Fibroblast of lung (primary cell): Measurements from ENCODE around the gene NKPD1. TPM values are rescaled to one million over a fixed set of nuclear protein-coding genes. Genes with fewer than 3 reads are reported as not detected.

Source experiments
- DNase-seq, 2 donors: peaks; one replicate each; pipeline versions ENCODE4 v3.0.0 to v3.0.0-alpha.2; 2010; ENCODE audit warnings: low read depth in 2 of 2
- H2AFZ ChIP-seq: 2 replicates; pipeline ENCODE4 v1.5.1; 2012; ENCODE audit warnings: low read length, control low read depth, inconsistent platforms
- H3K27ac ChIP-seq: 2 replicates; pipeline ENCODE4 v1.5.1; 2011; ENCODE audit warnings: low read length, control low read depth; ENCODE audit not compliant: insufficient read depth
- H3K27me3 ChIP-seq: 2 replicates; pipeline ENCODE4 v1.5.1; 2011; ENCODE audit warnings: mild to moderate bottlenecking, low read length; ENCODE audit not compliant: control insufficient read depth, insufficient read depth
- H3K36me3 ChIP-seq: 2 replicates; pipeline ENCODE4 v1.5.1; 2011; ENCODE audit warnings: low read length; ENCODE audit not compliant: control insufficient read depth, insufficient read depth
- H3K4me1 ChIP-seq: 2 replicates; pipeline ENCODE4 v1.5.1; 2011; ENCODE audit warnings: low read length; ENCODE audit not compliant: control insufficient read depth, insufficient read depth; ENCODE audit errors: extremely low read depth
- H3K4me2 ChIP-seq: 2 replicates; pipeline ENCODE4 v1.5.1; 2011; ENCODE audit warnings: low read length, control low read depth; ENCODE audit not compliant: insufficient read depth; ENCODE audit errors: extremely low read depth
- H3K4me3 ChIP-seq, 4 experiments: fragments of 200-600 bp in 1 of 4; sonication (generic) in 1 of 4; replicated peaks in 1 of 4; 2 replicates each; pipeline ENCODE4 v1.5.1; 2011 to 2016; ENCODE audit warnings: low read length in 4 of 4, low read depth in 3 of 4, mild to moderate bottlenecking in 3 of 4, control low read depth in 2 of 4, inconsistent platforms in 1 of 4, mixed read lengths in 1 of 4; ENCODE audit not compliant: insufficient read depth in 1 of 4; ENCODE audit errors: control extremely low read depth in 1 of 4
- H3K79me2 ChIP-seq: 2 replicates; pipeline ENCODE4 v1.5.1; 2012; ENCODE audit warnings: mild to moderate bottlenecking, low read length, inconsistent platforms; ENCODE audit not compliant: control insufficient read depth, insufficient read depth
- H3K9ac ChIP-seq: 2 replicates; pipeline ENCODE4 v1.5.1; 2011; ENCODE audit warnings: mild to moderate bottlenecking, low read length, control low read depth; ENCODE audit not compliant: insufficient read depth
- H3K9me3 ChIP-seq: 2 replicates; pipeline ENCODE4 v1.5.1; 2012; ENCODE audit warnings: low read depth, low read length; ENCODE audit not compliant: control insufficient read depth, insufficient read depth
- H4K20me1 ChIP-seq: 2 replicates; pipeline ENCODE4 v1.5.1; 2011; ENCODE audit warnings: low read length; ENCODE audit not compliant: control insufficient read depth, insufficient read depth; ENCODE audit errors: extremely low read depth
- EZH2 ChIP-seq: IDR thresholded peaks from 2 replicates; pipeline ENCODE4 v1.5.1; 2012; ENCODE audit warnings: low read length, control low read depth, mild to moderate bottlenecking; ENCODE audit errors: missing control alignments
- polyA plus RNA-seq, 2 donors: library from polyadenylated mRNA; depleted of rRNA in 1 of 2; stranded (reverse) in 1 of 2; unstranded in 1 of 2; fragments of >200 nt; gene quantifications; 2 replicates each; pipeline ENCODE4 v1.2.1, GENCODE V29; 2011 to 2012; ENCODE audit warnings: missing spikeins in 1 of 2
- total RNA-seq: library from RNA; depleted of rRNA; stranded (reverse); fragments of >200 nt; gene quantifications from 2 replicates; pipeline ENCODE4 v1.2.1, GENCODE V29; 2014
- TF ChIP-seq, protein P1 (sequence below), 2 donors: IDR thresholded peaks in 1 of 2; conservative IDR thresholded peaks in 1 of 2; 1 replicate in 1 of 2; 2 replicates in 1 of 2; pipeline ENCODE4 v1.5.1; 2011 to 2012; ENCODE audit warnings: low read length in 2 of 2, control low read depth in 1 of 2, inconsistent platforms in 1 of 2, low read depth in 1 of 2, mild to moderate bottlenecking in 1 of 2

Gene NKPD1
- total and polyA plus RNA-seq, 2 donors (not counting 1 experiment from before 2014, with no cell fraction given), result 0.17 TPM; not detected in 1

DNA sequence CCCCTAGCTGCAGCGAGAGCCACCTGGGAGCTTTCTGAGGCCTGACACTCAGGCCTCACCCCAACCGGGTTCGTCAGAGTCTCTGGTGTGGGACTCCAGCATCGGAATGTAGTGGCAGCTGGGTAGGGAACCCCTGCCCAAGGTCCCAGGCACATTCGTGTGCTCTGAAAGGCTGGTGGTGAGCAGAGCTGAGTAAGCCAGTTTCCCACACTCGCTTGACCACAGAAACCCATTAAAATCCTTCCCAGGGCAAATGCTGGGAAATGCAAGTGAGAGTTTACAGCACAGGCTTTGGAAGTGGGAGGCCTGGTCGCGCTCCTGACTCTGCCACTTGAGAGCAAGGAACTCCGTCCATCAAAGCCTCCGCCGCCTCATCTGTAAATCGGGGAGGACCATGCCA lies 13.0 kb upstream of the NKPD1 start:
- TF ChIP-seq EZH2, result no peak
- TF ChIP-seq, protein P1, sequence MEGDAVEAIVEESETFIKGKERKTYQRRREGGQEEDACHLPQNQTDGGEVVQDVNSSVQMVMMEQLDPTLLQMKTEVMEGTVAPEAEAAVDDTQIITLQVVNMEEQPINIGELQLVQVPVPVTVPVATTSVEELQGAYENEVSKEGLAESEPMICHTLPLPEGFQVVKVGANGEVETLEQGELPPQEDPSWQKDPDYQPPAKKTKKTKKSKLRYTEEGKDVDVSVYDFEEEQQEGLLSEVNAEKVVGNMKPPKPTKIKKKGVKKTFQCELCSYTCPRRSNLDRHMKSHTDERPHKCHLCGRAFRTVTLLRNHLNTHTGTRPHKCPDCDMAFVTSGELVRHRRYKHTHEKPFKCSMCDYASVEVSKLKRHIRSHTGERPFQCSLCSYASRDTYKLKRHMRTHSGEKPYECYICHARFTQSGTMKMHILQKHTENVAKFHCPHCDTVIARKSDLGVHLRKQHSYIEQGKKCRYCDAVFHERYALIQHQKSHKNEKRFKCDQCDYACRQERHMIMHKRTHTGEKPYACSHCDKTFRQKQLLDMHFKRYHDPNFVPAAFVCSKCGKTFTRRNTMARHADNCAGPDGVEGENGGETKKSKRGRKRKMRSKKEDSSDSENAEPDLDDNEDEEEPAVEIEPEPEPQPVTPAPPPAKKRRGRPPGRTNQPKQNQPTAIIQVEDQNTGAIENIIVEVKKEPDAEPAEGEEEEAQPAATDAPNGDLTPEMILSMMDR (conservative IDR thresholded peaks at IDR 0.05 in 1 of 2, IDR thresholded peaks at IDR 0.05 in 1 of 2; ENCODE audit: low read depth in 1 of 2, low read length in 2 of 2), result no peak
- peak; percentile 55 to 86 for DNase-seq
- H2AFZ ChIP-seq, result no peak overlapping the region

DNA sequence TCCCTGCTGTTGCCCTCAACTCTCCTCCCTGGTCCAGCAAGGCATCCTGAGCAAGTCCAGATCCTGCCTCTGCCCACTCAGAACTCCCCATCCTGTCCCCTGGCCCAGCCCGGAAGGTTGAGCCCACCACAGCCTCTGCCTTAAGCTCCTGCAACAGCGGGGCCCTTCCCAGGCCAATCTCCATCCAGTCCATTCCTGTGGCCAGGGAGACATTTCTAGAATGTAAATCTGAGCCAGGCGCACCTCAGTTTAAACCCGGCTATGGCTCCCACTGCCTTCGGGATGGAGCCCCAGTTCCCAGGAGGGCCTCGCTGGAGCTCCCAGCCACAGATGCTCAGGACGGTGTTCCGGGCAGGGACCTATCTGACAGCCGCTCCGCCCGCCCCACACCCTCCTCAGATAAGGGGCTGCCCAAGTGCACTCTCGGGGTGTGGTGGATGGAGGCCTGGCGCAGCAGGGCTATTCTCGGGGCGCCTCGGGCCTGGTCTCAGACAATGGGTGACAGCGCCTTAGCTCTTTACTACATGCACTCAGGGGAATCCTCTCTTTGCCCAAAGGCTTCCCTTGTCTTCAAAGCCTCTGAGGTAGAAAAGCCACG lies 11.9 kb upstream of the NKPD1 start:
- TF ChIP-seq, protein P1 (conservative IDR thresholded peaks at IDR 0.05 in 1 of 2, IDR thresholded peaks at IDR 0.05 in 1 of 2; ENCODE audit: low read depth in 1 of 2, low read length in 2 of 2), result no peak
- no peak for TF ChIP-seq EZH2
- H3K4me1 ChIP-seq, result no peaks in the 10 kb centered on the region
- H3K4me2 ChIP-seq, result no peak overlapping the region
- H3K79me2 ChIP-seq, result no peaks in the 10 kb centered on the region
- H3K9ac ChIP-seq, result no peak overlapping the region
- H3K9me3 ChIP-seq, result no peaks in the 10 kb centered on the region
- H3K36me3 ChIP-seq, result no peaks in the 10 kb centered on the region
- no peak overlapping the region for H3K4me3 ChIP-seq
- DNase-seq, result peak in 1 of 2 donors; percentile 34
- H3K27me3 ChIP-seq, result no peaks in the 10 kb centered on the region
- no peaks in the 10 kb centered on the region for H4K20me1 ChIP-seq
- H3K27ac ChIP-seq, result no peak overlapping the region
- H2AFZ ChIP-seq, result no peak overlapping the region

More for the DNA sequence above, 13.0 kb upstream of the NKPD1 start:
- Histone ChIP-seq H3K9me3 (no peaks in the 10 kb centered on the region), H4K20me1 (no peaks in the 10 kb centered on the region), H3K27me3 (no peaks in the 10 kb centered on the region), H3K27ac (no peak overlapping the region), H3K36me3 (no peaks in the 10 kb centered on the region), H3K79me2 (no peaks in the 10 kb centered on the region), H3K4me3 (no peak overlapping the region), H3K9ac (no peak overlapping the region), H3K4me2 (no peak overlapping the region), H3K4me1 (no peaks in the 10 kb centered on the region)

DNA sequence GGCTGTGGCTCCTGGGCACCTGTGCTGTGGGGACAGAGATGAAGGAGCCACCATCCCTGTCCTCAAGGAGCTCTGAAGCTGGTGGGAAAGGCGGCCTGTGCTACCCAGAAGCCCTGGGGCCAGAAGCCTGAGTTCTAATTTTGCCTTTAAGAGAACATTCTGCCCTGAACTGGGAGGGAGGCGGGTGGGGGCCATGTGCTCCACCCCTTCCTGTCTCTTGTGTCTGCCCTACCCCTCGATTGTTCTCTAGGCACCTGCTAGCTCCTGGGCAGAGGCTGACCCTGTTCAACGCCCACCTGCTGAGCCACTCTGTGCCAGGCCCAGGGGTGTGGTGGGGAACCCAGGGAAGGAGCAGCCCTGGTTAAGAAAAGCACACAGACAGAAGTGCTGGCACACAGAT lies 11.4 kb upstream of the NKPD1 start:
- Histone ChIP-seq H3K9me3 (no peaks in the 10 kb centered on the region), H4K20me1 (no peaks in the 10 kb centered on the region), H3K27ac (no peak overlapping the region), H3K27me3 (no peaks in the 10 kb centered on the region), H3K9ac (no peak overlapping the region), H3K4me1 (no peaks in the 10 kb centered on the region), H3K36me3 (no peaks in the 10 kb centered on the region), H3K4me3 (no peak overlapping the region), H3K4me2 (no peak overlapping the region), H2AFZ (no peak overlapping the region), H3K79me2 (no peaks in the 10 kb centered on the region)
- TF ChIP-seq, protein P1 (conservative IDR thresholded peaks at IDR 0.05 in 1 of 2, IDR thresholded peaks at IDR 0.05 in 1 of 2; ENCODE audit: low read depth in 1 of 2, low read length in 2 of 2), result no peak
- TF ChIP-seq EZH2, result no peak
- no peak for DNase-seq
